ENCODE measurements around the gene CNTNAP5.

CNTNAP5 gene

GRCh38 chr2:124756048-124756447 lies 731.0 kb downstream of the CNTNAP5 start:
- no peak overlapping the region for H3K27ac ChIP-seq (ENCODE audit: low read length)
- no peak overlapping the region for H3K4me2 ChIP-seq (ENCODE audit: low read length)
- no peak overlapping the region for H2AFZ ChIP-seq (ENCODE audit: low read depth, low read length)
- H3K9me3 ChIP-seq (ENCODE audit: insufficient read depth, low read length): no peaks in the 10 kb centered on the region
- H3K36me3 ChIP-seq (replicated peaks; ENCODE audit: low read depth, low read length): no peaks in the 10 kb centered on the region
- no peak for TF ChIP-seq EZH2phosphoT487 (IDR thresholded peaks at IDR 0.05; ENCODE audit: low read depth)
- TF ChIP-seq CTCF (IDR thresholded peaks at IDR 0.05; ENCODE audit: low read depth, low read length): no peak
- no peaks in the 10 kb centered on the region for H3K79me2 ChIP-seq (ENCODE audit: low read length)
- no peaks in the 10 kb centered on the region for H4K20me1 ChIP-seq (ENCODE audit: insufficient read depth, low read length)
- no peak overlapping the region for H3K4me3 ChIP-seq (ENCODE audit: low read length)
- no peaks in the 10 kb centered on the region for H3K4me1 ChIP-seq (ENCODE audit: low read length)
- H3K9ac ChIP-seq (ENCODE audit: low read length): no peak overlapping the region
- H3K27me3 ChIP-seq (ENCODE audit: low read depth, low read length): no peaks in the 10 kb centered on the region

GRCh38 chr2:124762388-124762787 lies 737.3 kb downstream of the CNTNAP5 start:
- Histone ChIP-seq H3K4me1 (ENCODE audit: low read length) (no peaks in the 10 kb centered on the region), H4K20me1 (ENCODE audit: insufficient read depth, low read length) (no peaks in the 10 kb centered on the region), H2AFZ (ENCODE audit: low read depth, low read length) (no peak overlapping the region), H3K36me3 (replicated peaks; ENCODE audit: low read depth, low read length) (no peaks in the 10 kb centered on the region), H3K4me2 (ENCODE audit: low read length) (no peak overlapping the region), H3K27me3 (ENCODE audit: low read depth, low read length) (no peaks in the 10 kb centered on the region), H3K4me3 (ENCODE audit: low read length) (no peak overlapping the region), H3K9ac (ENCODE audit: low read length) (no peak overlapping the region), H3K9me3 (ENCODE audit: insufficient read depth, low read length) (no peaks in the 10 kb centered on the region), H3K79me2 (ENCODE audit: low read length) (no peaks in the 10 kb centered on the region), H3K27ac (ENCODE audit: low read length) (no peak overlapping the region)
- TF ChIP-seq EZH2phosphoT487 (IDR thresholded peaks at IDR 0.05; ENCODE audit: low read depth) (no peak), CTCF (IDR thresholded peaks at IDR 0.05; ENCODE audit: low read depth, low read length) (no peak)

GRCh38 chr2:124763611-124764010 lies 738.5 kb downstream of the CNTNAP5 start:
- no peak overlapping the region for H3K9ac ChIP-seq (ENCODE audit: low read length)

GRCh38 chr2:124774781-124775180 lies 749.7 kb downstream of the CNTNAP5 start:
- no peak overlapping the region for H3K27ac ChIP-seq (ENCODE audit: low read length)
- no peaks in the 10 kb centered on the region for H3K4me1 ChIP-seq (ENCODE audit: low read length)
- H3K4me3 ChIP-seq (ENCODE audit: low read length): no peak overlapping the region
- no peak overlapping the region for H2AFZ ChIP-seq (ENCODE audit: low read depth, low read length)
- TF ChIP-seq EZH2phosphoT487 (IDR thresholded peaks at IDR 0.05; ENCODE audit: low read depth): no peak
- no peak for TF ChIP-seq CTCF (IDR thresholded peaks at IDR 0.05; ENCODE audit: low read depth, low read length)
- no peak overlapping the region for H3K4me2 ChIP-seq (ENCODE audit: low read length)
- H3K27me3 ChIP-seq (ENCODE audit: low read depth, low read length): no peaks in the 10 kb centered on the region
- H3K9me3 ChIP-seq (ENCODE audit: insufficient read depth, low read length): no peaks in the 10 kb centered on the region
- no peaks in the 10 kb centered on the region for H3K79me2 ChIP-seq (ENCODE audit: low read length)
- H3K36me3 ChIP-seq (replicated peaks; ENCODE audit: low read depth, low read length): no peaks in the 10 kb centered on the region
- no peaks in the 10 kb centered on the region for H4K20me1 ChIP-seq (ENCODE audit: insufficient read depth, low read length)
- no peak overlapping the region for H3K9ac ChIP-seq (ENCODE audit: low read length)

More at GRCh38 chr2:124763611-124764010, 738.5 kb downstream of the CNTNAP5 start:
- H3K4me2 ChIP-seq (ENCODE audit: low read length): no peak overlapping the region
- H3K36me3 ChIP-seq (replicated peaks; ENCODE audit: low read depth, low read length): no peaks in the 10 kb centered on the region
- no peak overlapping the region for H3K27ac ChIP-seq (ENCODE audit: low read length)
- no peak overlapping the region for H3K4me3 ChIP-seq (ENCODE audit: low read length)
- H4K20me1 ChIP-seq (ENCODE audit: insufficient read depth, low read length): no peaks in the 10 kb centered on the region
- no peaks in the 10 kb centered on the region for H3K9me3 ChIP-seq (ENCODE audit: insufficient read depth, low read length)
- H2AFZ ChIP-seq (ENCODE audit: low read depth, low read length): no peak overlapping the region
- H3K4me1 ChIP-seq (ENCODE audit: low read length): no peaks in the 10 kb centered on the region
- H3K27me3 ChIP-seq (ENCODE audit: low read depth, low read length): no peaks in the 10 kb centered on the region
- no peaks in the 10 kb centered on the region for H3K79me2 ChIP-seq (ENCODE audit: low read length)
- TF ChIP-seq CTCF (IDR thresholded peaks at IDR 0.05; ENCODE audit: low read depth, low read length) (no peak), EZH2phosphoT487 (IDR thresholded peaks at IDR 0.05; ENCODE audit: low read depth) (no peak)
